GM19395 (cell line): ENCODE measurements around the gene LUZP4.
"Not testable (repeated sequence)": the region's sequence is repeated elsewhere in the genome, so short reads cannot be mapped to it uniquely, and the experiment has no call there.

Experiments
- ATAC-seq: cut with Tn5 transposase; IDR thresholded peaks from one replicate; pipeline ENCODE4 v1.9.1; 2021; ENCODE audit warnings: mild to moderate bottlenecking, moderate library complexity; ENCODE audit not compliant: unreplicated experiment

LUZP4 gene

DNA sequence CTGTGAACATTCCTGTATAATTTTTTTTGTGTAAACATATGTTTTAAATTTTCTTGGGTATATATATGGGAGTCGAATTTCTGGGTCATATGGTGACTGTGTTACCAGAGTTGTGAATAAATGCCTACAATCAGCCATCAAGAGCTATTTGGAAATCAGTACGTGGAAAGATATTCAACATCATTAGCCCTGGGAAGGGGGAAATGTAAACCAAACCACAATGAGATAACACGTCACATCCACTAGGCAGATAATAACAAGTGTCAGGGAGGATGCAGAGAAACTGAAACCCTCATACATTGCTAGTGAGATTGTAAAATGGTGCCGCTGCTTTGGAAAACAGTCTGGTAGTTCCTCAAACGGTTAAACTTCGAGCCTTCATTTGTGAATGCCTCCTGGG lies 43.9 kb downstream of the LUZP4 start:
- no peak for ATAC-seq

DNA sequence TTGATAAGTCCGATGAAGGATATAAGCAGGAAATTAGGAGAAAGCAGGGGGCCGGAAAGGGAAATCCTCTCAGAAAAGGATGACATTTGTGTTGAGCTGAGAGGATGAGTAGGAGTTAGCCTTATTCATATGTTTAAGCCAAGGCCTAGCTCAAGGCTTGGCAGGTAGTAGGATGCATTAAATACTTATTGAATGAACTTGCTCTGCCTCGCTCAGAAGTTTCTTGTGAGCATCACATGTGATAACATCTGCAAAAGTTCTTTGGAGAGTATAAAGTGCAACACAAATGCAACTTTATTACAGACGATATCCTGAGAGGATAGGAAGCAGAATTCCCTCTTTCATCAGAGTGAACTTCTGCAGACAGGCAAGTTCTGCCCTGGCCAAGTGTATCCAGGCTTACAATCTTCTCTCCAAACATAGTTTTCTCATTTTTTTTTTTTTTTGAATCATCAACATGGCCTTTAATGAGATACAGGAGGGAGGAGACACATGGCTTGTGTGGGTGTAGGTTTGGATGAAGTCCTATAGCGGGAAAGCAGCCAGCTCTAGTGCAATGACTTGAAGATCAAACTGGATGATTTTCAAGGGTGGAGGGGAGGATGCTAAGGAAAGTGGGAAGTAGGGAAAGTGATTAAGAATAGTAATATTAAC lies 48.1 kb downstream of the LUZP4 start:
- ATAC-seq = no peak

DNA sequence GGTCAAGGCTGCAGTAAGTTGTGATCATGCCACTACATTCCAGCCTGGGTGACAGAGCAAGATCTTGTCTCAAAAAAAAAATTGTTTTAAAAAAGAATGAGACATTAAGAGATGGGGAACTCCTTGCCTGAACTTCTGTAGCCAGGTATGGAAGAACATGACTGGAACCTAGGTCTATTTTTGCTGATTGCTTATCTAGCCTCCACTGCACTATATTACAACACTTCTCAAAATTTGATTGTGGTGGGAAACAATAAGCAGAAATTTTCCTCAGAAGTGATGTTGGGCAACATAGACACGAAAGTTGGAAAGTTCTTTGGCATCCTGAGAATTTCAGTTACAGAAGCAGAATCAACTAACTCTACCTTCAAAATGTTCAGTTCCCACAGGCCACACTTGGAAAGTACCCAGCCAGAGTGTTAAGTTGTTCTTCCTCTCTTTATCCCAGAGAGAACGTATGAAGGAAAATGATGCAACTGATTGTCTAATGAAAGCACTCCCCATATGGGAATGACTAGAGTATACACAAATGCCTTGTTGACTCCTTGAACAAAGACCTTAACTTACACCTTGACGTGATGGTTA lies 50.0 kb downstream of the LUZP4 start:
- ATAC-seq = no peak

DNA sequence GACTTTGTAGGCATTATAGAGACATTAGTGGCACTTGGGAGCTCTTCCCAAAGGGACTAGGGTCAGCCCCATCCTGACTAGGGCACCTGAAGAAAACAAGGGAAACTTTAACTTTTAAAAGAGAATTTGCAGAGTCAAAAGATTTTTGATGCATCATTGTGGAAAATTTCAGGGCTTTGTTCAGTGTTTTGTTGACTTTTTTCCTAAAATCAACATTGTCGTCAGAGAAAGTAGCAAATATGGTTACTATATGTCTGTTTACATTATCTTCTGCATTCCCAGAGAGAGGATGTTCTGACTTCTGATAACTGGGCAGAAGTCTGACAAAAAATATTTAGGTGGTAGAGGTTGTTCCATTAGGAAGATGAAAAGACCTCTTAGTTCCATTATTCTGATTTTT lies 51.9 kb downstream of the LUZP4 start:
- ATAC-seq = no peak

DNA sequence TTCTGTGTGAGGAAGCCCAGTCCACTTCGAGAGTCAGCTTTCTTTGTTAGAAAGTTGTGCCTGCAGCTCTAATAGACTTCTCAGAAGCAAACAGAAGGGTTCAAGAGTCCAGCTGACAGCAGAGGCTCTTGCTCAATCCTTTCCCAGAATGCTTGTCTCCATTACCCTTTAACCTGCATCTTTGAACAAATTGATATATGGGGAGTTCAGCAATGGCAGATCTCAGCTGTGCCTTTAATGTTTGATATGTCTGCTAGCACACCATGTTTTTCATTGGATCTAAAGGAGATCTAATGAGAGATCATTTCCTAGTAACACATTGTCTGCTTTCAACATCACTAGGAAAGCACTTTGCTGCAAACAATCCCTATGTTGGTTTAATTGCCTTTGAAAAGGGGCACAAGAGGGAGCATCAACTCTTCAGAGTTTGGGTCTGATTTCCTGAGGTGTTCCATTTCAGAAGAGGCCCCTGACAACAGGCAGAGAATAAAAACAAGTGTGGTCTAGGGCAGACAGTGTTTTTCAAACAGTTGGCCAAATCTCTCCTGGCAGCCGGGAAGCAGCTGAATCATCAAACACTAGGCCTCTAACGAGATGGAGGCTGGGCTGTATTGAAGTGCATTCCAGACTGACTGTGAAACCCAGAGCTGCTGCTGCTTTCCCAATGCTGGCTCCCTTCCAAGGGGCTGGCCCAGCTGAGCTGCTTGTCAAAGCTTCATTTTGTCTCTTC lies 55.5 kb downstream of the LUZP4 start:
- no peak for ATAC-seq

DNA sequence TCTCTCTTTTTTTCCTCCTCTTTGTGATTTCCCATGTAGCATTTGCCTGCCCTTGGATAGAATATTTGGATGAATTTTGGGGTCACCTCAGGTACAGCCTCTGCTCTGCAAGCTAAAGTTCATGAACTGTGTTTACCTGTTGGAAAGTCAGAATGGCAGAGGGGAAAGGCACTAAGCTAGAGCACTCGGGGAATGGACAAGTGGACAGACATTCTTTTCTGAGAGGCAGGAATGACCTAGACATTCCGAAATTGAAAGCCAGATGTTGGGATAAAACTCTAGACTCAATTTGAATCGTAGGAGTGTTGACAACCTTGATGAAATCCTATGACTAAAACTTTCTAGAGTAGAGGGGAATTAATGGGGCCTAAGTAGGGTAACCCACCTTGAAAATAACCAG lies 56.1 kb downstream of the LUZP4 start:
- no peak for ATAC-seq

DNA sequence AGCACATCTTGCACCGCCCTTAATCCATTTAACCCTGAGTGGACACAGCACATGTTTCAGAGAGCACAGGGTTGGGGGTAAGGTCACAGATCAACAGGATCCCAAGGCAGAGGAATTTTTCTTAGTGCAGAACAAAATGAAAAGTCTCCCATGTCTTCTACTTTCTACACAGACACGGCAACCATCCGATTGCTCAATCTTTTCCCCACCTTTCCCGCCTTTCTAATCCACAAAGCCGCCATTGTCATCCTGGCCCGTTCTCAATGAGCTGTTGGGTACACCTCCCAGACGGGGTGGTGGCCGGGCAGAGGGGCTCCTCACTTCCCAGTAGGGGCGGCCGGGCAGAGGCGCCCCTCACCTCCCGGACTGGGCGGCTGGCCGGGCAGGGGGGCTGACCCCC lies 57.2 kb downstream of the LUZP4 start:
- ATAC-seq = not testable (repeated sequence)

DNA sequence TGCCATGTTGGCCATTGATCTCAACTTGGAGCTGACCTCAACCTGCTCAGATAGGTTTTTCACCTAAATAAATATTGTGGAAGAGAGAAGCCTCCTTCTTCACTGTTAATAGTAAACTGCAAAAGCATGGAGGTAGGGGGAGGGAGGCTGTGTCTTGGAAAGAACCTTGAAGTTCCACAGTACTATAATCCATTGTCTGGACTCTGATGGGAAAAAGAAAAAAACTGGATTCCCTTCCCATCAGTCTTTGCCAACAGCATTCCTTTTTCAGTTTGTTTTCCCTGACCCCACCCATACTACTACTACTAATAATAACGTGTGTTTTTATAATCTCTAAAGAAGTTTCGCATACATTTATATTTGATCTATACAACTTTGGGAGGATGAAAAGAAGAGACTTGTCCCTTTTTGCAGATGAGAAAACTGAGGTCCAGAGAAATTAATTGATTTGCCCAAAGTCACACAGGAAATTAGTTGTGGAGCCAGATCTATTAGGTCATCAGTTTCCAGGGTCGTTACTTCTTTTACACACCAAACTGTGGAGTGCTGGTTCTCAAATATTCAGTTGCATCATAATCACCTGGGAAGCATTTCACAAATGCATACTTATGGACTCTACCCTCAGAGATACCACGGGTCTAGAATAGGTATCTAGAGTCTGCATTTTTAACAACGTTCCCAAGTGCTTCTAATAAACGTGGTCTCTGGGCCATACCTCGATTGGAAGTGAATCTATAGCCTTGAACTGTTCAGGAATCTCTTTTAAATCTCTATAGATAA lies 59.1 kb downstream of the LUZP4 start:
- ATAC-seq = no peak

DNA sequence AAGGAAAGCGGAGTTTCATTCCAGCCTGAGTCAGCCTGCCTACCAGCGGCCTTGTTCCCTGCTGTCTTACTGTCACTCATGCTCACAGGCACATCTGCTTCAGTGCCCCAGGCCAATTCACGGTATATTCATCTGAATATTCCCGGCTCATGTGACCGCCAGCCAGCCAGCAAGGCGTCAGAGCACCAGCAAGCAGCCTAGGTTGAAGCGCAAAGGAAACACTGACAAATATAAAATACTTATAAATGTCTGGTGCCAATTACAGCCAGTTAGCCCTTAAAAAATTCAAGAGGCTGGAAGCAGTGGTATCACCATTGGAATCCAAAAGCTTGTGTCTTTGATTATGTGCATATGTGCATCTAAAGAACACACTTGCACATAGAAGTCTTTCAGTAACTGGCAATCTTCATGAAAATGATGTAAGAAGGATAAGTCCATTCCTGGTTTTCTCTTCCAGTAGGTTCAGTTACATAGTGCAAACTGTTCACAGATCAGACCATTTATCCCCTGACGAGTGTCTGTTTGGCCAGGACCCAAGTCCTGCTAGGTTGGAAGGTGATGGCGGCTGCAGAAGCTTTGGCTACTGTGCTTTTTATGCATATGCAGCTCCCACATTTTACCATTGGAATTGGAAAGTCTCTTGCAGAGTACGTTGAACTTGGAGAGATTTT lies 61.3 kb downstream of the LUZP4 start:
- no peak for ATAC-seq

DNA sequence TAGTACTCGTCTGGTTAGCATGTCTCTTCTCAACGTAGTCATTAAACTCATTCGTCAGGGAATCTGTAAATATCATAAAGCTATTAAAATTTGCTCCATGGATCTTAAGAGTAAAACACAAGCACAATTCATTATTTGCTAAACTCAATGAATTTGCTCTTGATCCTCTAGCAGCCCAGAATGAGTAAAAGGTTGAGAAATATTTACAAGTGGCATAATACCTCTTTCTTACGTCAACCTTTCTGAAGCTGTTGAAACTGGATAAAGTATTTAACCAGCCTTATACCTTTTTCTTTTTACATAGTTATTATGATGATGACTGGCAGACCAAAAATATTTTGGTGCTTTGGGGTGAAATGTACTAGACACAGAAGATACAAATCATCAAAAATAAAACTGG lies 66.9 kb downstream of the LUZP4 start:
- no peak for ATAC-seq
